Activated CD8-positive, alpha-beta memory T cell treated with anti-CD3 and anti-CD28 coated beads for 36 hours (primary cell): ENCODE results near the gene PHKA1. TPM values are rescaled to one million over a fixed set of nuclear protein-coding genes. Genes with fewer than 3 reads are reported as not detected.
"Not testable (repeated sequence)": the region's sequence is repeated elsewhere in the genome, so short reads cannot be mapped to it uniquely, and the experiment has no call there.

Experiments
- CTCF ChIA-PET: fragments of 350-600 bp; sonication (Branson Sonifier 250); formaldehyde crosslinking; loops from one replicate; lab custom pipeline; 2021; ENCODE audit warnings: antibody characterized with exemption; lab: Charles Lee
- POLR2A ChIA-PET: fragments of 350-600 bp; sonication (Branson Sonifier 250); formaldehyde crosslinking; loops from one replicate; lab custom pipeline; 2021; ENCODE audit warnings: antibody characterized with exemption; lab: Charles Lee
- total RNA-seq, 2 experiments: library from RNA; stranded (reverse); gene quantifications; one replicate each; pipeline ENCODE4 v1.2.3, GENCODE V29; 2021

PHKA1 gene
- total RNA-seq, result 1 to 10 TPM; 6.1 to 6.6 TPM

DNA sequence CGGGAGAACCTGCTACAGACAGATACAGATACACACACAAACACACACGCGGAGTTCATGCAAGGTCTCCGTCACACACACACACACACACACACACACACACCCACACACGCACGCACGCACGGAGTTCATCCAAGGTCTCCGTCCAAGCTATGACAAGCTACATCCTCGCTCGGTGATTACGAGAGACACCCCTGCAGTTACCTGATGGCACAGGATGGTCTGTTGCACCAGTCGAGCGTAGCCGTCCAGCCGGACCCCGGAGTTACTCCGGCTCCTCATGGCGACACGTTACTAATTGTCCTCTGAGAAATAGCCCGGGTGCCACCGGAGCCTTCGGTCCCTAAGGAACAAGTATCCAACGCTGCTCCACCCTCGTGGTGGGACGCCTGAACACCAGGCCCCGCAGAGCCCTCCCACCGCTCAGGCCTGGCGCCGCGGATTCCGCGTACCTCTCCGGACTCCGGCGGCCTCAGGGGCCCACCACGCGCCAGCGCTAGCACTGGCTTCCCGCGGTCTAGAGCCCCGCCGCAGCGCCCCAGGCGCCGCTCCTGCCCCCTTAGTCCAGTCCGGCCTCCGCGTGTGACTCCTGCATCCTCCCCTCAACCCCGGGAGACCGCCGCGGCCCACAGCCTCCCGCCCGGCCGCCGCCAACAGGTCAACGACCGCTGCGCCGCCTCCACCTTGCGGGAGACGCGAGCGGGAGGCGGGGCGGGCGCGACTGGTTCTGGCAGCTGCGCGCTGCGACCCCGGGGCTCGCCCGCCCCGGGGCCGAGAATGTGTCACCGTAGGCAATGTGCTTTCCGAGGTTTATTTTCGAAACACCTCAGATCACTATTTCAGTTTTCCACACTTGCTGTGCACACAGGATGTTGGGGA is at the start of gene PHKA1:
TSS of gene PHKA1 (minus strand) at position 708 of the 879 bp plus-strand sequence. CDS start at position 282, 426 bp downstream.
- CTCF ChIA-PET, POLR2A ChIA-PET: not testable (repeated sequence)

DNA sequence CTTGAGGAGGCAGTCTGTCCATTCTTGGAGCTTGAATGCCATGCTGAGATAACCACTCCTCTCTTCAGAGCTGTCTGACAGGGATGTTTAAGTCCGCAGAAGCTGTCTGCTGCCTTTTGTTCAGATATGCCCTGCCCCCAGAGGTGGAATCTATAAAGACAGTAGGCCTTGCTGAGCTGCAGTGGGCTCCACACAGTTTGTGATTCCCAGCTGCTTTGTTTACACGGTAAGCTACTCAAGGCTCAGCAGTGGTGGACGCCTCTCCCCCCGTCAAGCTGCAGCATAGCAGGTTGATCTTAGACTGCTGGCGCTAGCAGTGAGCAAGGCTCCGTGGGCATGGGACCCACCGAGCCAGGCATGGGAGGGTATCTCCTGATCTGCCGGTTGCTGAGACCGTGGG is 46.3 kb upstream of the PHKA1 start:
- POLR2A ChIA-PET, CTCF ChIA-PET: not testable (repeated sequence)

DNA sequence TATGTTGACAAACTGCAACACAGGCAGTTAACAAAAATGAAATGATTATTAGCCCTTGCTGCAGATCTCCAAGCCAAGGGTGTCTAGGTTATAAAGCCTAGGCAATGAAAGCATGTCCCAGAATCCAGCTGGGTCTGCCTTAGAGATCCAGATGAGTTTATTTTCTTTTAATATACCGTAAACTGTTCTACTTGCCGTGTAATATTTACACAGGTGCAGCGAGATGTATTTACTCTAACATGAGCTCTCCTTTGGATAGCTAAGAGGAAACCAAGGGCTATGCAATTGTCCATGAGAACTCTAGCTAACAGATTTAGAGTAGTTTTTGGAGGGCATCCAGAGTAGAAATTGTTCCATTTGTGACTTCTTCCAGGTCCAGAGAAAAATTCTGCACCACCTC is 34.4 kb upstream of the PHKA1 start:
- CTCF ChIA-PET, POLR2A ChIA-PET: not testable (repeated sequence)

DNA sequence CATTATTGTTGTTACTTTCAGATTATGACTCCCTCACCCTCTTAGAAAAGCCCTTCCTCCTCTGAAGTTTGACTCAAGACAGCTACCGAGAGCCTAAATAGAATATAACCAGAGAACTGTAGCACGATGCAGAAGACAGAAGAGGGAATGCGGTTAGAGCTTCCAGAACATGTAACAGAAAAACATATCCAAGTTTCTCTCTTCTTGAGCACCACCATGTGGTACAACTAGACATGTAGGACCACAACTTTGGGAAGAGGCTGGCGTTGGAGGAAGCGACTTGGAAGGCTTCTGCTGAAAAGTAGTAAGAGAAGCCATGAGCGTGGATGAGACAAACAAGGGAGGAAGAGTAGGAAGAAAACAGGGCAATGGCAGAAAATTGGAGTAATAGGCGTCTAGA is 31.4 kb upstream of the PHKA1 start:
- CTCF ChIA-PET, POLR2A ChIA-PET: not testable (repeated sequence)

DNA sequence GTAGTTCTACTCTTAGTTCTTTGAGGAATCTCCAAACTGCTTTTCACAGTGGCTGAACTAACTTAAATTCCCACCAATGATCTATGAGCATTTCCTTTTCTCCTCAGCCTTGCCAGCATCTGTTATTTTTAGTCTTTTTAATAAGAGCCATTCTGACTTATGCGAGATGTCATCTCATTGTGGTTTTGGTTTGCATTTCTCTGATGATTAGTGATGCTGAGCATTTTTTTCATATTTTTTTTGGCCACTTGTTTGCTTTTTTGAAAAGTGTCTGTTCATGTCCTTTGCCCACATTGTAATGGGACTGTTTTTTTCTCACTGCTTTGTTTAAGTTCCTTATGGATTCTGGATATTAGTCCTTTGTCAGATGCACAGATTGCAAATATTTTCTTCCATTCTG is 21.5 kb upstream of the PHKA1 start:
- POLR2A ChIA-PET, result no interaction called here
- CTCF ChIA-PET, result no interaction called here

DNA sequence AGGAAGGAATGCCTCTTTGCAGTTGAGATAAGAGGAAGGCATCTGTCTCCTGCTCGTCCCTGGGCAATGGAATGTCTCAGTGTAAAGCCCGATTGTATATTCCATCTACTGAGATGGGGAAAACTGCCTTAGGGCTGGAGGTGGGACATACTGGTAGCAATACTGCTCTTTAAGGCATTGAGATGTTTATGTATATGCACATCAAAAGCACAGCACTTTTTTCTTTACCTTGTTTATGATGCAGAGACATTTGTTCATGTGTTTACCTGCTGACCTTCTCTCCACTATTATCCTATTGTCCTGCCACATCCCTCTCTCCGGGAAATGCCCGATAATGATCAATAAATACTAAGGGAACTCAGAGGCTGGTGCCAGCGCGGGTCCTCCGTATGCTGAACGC is 19.5 kb upstream of the PHKA1 start:
- CTCF ChIA-PET, POLR2A ChIA-PET: not testable (repeated sequence)

DNA sequence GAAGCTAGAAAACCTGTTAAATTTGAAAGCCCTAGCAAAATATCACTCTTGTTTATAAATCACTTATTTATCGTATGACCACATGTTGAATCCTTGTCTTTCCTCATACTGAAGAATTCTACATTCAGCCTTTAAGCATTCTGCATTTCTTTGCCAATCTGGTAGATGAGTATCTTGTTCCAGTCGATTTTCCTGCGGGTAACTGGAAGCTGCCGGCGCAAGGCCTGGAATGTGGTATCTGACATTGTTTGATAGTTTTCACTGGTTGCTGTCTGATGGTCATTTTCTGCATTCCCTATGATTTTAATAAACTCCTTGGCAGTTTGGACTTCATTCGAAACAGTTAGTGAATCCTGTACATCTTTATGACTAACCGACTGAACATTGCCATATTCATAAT is 13.7 kb upstream of the PHKA1 start:
- POLR2A ChIA-PET, result no interaction called here
- CTCF ChIA-PET, result no interaction called here

DNA sequence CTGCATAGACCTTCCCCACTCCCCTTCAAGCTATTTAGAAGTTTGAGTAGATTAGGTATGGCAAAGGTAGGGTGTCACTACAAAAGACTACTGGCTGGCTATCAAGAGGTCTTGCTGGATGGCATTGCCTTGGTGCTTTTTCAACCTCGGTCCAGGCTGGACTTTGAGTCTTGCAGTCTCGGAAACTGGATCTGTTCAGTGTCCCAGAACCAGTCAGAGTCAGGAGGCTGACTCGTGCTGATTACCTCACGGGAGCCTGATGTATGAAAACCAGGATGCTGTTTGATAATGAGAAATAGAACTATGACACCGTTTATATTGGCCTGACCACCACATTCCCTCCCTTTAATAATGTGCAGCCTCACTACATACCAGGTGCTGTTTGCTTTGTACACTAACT is 2.7 kb upstream of the PHKA1 start:
- ChIA-PET CTCF (no interaction called here), POLR2A (no interaction called here)

DNA sequence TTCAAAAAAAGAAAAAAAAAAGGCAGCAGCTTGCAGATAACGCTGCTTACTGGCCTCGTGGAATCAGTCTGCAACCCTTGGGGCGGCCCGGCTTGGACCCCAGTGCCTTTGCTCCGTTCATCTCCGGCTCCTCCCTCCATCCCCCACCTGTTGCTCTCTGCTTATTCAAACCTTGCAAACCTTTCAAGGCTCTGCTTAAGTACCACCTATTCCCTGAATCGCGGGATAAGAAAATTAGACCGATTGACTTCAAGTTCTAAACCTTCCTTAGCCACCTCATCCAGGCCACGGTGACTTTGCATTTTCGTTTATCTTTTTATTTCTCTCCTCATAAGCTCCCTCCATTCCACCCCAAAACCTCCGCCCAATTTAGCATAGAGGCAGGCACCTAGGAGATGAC is 1.4 kb upstream of the PHKA1 start:
- ChIA-PET CTCF (no interaction called here), POLR2A (no interaction called here)

DNA sequence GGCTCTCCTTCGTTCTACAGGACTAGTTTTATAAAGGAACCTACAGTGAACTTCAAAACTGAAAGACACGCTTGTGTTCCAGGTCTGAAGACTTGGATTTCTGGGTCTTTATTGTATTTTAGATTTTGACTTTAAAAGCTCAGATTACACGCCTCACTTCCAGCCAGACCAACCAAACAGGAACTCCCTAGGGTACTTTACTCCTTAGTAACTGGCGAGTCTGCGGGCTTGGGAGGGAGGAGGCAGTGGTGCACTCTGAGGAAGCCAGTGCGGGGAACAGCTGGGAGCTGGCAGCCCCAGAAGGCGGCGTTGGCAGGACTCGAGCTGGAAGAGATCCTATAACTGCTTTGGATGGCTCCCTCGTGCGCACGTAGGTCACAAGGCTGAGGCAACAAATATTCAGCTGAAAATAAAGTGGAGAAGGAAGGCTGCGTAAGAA is 391 bp upstream of the PHKA1 start:
- POLR2A ChIA-PET, result no interaction called here
- CTCF ChIA-PET, result no interaction called here

DNA sequence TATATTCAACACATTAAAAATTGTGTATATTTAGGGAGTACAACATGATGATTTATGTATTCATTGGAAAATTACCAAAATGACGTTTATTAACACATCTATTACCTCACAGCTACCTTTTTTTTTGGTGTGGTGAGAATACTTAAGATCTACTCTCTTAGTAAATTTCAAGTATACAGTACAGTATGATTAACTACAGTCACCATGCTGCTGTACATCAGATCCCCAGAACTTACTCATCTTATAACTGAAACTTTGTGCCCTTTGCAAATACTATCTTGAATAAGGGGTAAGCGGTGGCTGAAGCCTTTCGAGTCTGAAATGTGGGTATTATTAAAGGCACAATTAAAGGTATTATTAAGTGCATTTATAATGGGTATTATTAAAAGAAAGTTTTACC is 976 bp downstream of the PHKA1 start:
- POLR2A ChIA-PET, result no interaction called here
- CTCF ChIA-PET, result no interaction called here

DNA sequence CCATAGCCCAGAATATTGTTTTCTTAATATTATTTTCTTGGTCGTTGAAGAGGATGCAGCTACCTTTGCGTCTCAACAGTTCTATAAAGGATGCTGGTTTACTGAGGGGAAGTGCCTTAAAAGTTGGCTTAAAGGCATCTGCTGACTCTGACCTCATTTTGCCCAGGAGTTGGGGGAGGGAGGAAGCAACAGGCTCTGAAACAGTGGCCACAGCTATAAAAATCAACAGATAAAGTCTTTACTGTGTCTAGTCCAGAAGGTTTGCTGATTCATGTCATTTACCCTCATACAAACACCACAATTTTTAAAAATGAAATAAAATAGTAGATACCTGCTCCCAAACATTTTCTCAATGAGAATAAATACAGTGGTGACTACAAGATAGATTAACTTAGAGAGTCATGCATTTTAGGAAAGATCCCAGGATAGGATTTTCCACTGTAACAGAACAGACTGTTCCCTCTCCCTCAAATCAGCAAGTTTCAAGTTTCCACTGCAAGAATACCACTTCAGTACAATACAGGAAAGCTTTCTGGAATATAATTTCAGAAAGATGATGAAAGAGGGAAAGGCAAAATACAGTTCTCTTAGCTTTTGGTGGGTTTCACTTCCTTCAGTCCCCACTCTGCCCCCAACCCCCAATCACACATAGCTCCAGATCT is 1.9 kb downstream of the PHKA1 start:
- CTCF ChIA-PET, result no interaction called here
- POLR2A ChIA-PET, result no interaction called here

DNA sequence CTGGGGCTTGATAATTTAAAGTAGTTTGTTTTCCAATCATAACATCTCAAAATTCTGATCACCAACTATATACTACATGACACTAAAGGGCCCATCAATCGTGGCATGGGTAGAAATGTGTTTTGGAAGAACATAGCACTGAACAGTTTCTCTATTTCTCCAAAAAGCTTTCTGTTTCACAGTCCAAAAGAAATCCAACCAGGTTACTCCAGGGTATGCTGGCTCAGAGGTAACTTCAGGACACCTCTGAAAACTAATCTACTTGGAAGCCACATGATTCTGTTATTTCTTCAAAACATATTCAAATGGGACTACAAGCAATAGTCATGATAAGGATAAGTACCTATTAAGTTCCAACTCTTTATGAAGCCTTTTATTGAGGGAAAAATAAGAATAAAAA is 8.3 kb downstream of the PHKA1 start:
- CTCF ChIA-PET, result no interaction called here
- POLR2A ChIA-PET, result no interaction called here

DNA sequence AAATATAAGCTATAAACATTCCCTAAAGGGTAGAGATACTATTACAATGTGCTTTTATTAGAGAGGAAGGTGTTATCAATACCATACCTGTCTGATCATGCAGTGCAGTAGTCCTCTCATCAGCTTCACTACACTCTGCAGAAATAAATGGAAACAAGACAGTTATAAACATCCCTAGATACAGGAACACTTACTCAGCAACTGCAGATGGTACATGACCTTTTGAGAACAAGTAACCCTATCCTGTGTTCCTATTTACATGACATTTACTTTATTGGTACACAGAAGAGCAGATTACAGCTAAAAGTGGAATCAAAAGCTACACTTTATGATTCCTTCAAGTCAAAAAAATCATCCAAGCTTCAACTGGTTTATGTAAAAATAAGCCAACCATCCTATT is 9.0 kb downstream of the PHKA1 start:
- ChIA-PET POLR2A (no interaction called here), CTCF (no interaction called here)

DNA sequence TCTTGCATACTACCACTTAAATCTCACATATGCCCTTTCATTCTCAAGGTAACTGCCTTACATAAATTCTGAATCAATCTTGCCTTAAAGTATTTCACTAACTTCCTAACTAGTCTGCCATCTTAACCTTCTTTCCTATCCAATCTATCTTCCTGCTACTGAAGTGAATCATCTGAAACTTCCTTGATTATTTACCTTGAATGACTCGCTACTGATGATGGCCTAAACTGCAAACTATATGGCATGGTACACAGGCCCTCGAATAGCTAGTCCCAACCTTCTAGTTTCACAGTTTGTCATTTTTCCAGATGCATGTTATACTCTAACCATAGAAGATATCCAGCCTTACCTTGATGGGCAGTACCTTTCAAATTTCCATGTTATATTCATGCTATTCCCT is 19.9 kb downstream of the PHKA1 start:
- ChIA-PET POLR2A (no interaction called here), CTCF (no interaction called here)

DNA sequence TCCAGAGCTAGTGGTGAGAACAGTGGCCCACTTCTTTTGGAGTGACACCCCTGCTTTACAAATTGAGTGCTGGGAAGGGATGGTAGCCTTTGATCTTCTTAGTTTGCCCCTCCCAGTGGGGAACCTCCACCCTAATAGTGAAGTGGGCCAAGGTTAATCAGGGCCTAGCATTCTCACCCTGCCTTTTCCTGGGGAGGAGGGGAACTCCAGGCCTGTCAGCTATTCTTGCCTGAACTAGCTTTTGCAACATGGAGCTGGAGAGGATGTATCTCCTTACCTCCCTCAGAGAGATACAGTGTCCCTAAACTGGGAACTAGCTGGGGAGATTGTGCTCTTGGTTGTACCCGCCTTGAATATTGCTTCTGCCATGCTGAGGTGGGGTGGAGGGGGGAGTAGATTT is 20.6 kb downstream of the PHKA1 start:
- ChIA-PET CTCF (no interaction called here), POLR2A (no interaction called here)

DNA sequence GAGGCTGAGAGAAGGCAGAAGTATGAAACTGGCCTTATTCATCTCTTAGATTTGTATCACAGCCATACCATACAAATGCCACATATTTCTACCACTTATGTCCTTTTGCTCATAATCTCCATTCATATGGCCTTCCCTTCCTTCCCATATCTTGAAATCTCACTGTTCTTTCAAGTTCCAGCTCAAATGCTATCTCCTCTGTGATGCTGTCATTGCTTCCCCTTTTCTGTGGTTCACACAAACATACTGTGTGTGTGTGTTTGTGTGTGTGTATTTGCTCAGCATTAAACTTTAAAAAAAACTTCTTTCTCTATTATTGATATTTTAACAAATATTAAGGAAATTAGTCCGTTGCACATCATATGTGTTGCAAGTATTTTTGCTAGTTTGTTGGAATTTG is 26.7 kb downstream of the PHKA1 start:
- POLR2A ChIA-PET, result no interaction called here
- CTCF ChIA-PET, result no interaction called here

DNA sequence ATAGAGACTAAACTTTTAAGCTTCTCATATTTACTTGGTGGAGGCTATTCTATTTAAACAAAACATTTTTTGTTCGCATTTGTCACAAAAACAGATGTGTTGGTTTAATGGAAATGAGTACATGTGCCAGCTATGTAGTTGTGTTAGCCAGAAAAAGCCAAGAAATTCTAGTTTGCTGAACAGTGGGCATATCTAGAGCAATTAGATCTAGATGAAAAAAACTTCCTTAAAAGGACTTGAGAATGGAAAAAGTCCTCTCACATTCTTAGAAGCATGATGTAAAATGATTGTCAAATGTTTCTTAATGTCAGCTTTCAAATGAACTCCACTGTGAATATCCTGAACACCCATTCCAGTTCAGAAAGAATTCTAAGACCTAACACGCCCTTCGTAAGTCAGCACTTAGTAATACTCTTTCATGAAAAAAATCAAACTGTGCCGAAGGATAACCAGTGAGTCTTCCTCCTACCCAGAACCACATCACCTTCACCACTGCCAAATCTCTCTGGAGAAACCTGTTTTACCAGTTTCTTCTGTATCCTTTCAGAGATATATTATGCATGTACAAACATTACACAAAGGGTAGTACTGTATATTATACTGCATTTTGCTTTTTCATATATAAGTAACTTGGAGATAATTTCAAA is 28.2 kb downstream of the PHKA1 start:
- ChIA-PET CTCF (no interaction called here), POLR2A (no interaction called here)

DNA sequence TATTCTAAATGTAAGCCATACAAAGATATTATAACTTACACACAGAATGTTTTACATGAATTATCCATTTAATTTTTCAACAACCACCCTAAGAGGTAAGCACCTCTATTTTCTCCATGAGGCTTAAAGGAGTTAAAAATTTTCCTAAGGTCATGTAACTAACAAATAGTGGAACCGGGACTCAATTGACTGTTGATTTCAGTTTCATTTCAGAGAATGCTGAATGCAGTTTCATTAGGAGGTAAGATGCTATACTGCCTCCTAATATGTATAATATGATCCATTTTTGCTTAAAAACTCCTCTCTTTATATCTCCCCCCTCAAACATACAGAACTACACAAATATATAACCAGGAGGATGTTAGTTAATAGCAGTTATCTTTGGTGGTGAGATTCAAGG is 29.1 kb downstream of the PHKA1 start:
- ChIA-PET POLR2A (no interaction called here), CTCF (no interaction called here)

DNA sequence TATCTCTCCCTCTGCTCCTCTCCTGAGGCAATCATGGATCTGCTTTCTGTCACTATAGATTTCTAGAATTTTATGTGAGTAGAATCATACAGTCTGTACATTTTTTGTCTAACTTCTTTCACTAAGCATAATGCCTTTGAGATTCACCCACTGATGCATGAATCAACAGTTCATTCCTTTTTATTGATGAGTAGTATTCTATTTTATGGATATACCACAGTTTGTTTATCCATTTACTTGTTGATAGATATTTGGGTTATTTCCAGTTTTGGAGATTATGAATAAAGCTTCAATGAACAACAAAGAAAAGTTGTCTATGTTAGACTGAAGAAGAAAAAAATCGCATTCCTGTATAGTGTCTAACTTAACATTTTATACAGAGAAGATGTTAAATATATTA is 30.5 kb downstream of the PHKA1 start:
- ChIA-PET CTCF (no interaction called here), POLR2A (no interaction called here)

DNA sequence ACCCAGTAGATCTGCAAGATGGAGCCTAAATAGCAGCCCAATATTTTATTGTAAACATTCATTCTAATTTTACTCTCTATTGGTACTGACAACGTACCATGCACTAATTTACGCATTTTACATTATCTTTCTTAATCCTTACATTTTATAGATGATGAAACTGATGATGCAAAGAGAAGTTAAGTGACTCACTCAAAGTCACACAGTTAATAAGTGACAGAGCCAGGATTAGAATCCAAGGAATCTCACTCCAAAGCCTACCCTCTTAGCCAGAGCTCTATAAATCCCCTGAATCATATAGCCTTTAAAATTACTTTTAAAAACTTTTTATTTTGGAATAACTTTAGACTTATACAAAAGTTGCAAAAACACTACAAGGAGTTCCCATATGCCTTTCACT is 37.6 kb downstream of the PHKA1 start:
- ChIA-PET CTCF (no interaction called here), POLR2A (no interaction called here)
